HL-60 (cell line): ENCODE results near the gene NFATC1.

Source experiments
- DNase-seq, 2 experiments: peaks; one replicate each; pipeline ENCODE4 v3.0.0-alpha.2; 2010 to 2020; ENCODE audit warnings: low read depth in 1 of 2, low spot score in 1 of 2
- H3K27ac ChIP-seq: fragments of 250-450 bp; sonication (Bioruptor Pico); replicated peaks from 2 replicates; pipeline ENCODE4 v1.5.1; 2020; ENCODE audit warnings: mild to moderate bottlenecking, moderate library complexity
- H3K27me3 ChIP-seq: fragments of 250-450 bp; sonication (Bioruptor Pico); 2 replicates; pipeline ENCODE4 v1.5.1; 2021; ENCODE audit warnings: mild to moderate bottlenecking, moderate library complexity; ENCODE audit not compliant: insufficient read depth, poor library complexity, severe bottlenecking
- H3K4me3 ChIP-seq: replicated peaks from 2 replicates; pipeline ENCODE4 v1.5.1; 2011; ENCODE audit warnings: mild to moderate bottlenecking, control low read depth, low read length; ENCODE audit not compliant: insufficient read depth
- CTCF ChIP-seq: IDR thresholded peaks from one replicate; pipeline ENCODE4 v1.5.1; 2011; ENCODE audit warnings: low read length, control low read depth, inconsistent platforms; ENCODE audit not compliant: insufficient read depth
- GABPA ChIP-seq: IDR thresholded peaks from 2 replicates; pipeline ENCODE4 v1.6.1; 2012; ENCODE audit warnings: low read depth
- POLR2AphosphoS5 ChIP-seq: IDR thresholded peaks from 2 replicates; pipeline ENCODE4 v1.6.1; 2012; ENCODE audit warnings: low read depth
- SPI1 ChIP-seq: IDR thresholded peaks from 2 replicates; pipeline ENCODE4 v1.6.1; 2012; ENCODE audit warnings: low read depth, mild to moderate bottlenecking, borderline replicate concordance
- TF ChIP-seq, protein P1 (sequence below): IDR thresholded peaks from 2 replicates; pipeline ENCODE4 v1.6.1; 2012; ENCODE audit warnings: low read depth; ENCODE audit not compliant: insufficient replicate concordance

Gene NFATC1

GRCh38 chr18:79518683-79519128 is 123.0 kb downstream of the NFATC1 start:
- TF ChIP-seq, protein P1, sequence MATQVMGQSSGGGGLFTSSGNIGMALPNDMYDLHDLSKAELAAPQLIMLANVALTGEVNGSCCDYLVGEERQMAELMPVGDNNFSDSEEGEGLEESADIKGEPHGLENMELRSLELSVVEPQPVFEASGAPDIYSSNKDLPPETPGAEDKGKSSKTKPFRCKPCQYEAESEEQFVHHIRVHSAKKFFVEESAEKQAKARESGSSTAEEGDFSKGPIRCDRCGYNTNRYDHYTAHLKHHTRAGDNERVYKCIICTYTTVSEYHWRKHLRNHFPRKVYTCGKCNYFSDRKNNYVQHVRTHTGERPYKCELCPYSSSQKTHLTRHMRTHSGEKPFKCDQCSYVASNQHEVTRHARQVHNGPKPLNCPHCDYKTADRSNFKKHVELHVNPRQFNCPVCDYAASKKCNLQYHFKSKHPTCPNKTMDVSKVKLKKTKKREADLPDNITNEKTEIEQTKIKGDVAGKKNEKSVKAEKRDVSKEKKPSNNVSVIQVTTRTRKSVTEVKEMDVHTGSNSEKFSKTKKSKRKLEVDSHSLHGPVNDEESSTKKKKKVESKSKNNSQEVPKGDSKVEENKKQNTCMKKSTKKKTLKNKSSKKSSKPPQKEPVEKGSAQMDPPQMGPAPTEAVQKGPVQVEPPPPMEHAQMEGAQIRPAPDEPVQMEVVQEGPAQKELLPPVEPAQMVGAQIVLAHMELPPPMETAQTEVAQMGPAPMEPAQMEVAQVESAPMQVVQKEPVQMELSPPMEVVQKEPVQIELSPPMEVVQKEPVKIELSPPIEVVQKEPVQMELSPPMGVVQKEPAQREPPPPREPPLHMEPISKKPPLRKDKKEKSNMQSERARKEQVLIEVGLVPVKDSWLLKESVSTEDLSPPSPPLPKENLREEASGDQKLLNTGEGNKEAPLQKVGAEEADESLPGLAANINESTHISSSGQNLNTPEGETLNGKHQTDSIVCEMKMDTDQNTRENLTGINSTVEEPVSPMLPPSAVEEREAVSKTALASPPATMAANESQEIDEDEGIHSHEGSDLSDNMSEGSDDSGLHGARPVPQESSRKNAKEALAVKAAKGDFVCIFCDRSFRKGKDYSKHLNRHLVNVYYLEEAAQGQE, result no peak
- TF ChIP-seq POLR2AphosphoS5 (no peak), GABPA (no peak), CTCF (no peak), SPI1 (no peak)
- H3K27ac ChIP-seq, result no peak overlapping the region
- H3K4me3 ChIP-seq, result no peak overlapping the region
- no peaks in the 10 kb centered on the region for H3K27me3 ChIP-seq
- DNase-seq, result no peak

GRCh38 chr18:79519751-79520477 is 124.2 kb downstream of the NFATC1 start:
- Histone ChIP-seq H3K4me3 (no peak overlapping the region), H3K27me3 (no peaks in the 10 kb centered on the region), H3K27ac (no peak overlapping the region)
- TF ChIP-seq POLR2AphosphoS5, result no peak
- TF ChIP-seq SPI1, result no peak
- TF ChIP-seq, protein P1, result no peak
- TF ChIP-seq CTCF, result no peak
- TF ChIP-seq GABPA, result no peak
- no peak for DNase-seq

- H3K27me3 ChIP-seq, result no peaks in the 10 kb centered on the region
- no peak for DNase-seq
These were observed 125.0 kb downstream of the NFATC1 start for GRCh38 chr18:79520478-79521390.

More at GRCh38 chr18:79520478-79521390, 125.0 kb downstream of the NFATC1 start:
- no peak overlapping the region for H3K4me3 ChIP-seq
- H3K27ac ChIP-seq, result no peak overlapping the region
- TF ChIP-seq GABPA (no peak), CTCF (no peak), SPI1 (no peak), POLR2AphosphoS5 (no peak)
- TF ChIP-seq, protein P1, result no peak
